Transverse colon (tissue), 4 donors: ENCODE measurements around the gene AKT3. TPM values are rescaled to one million over a fixed set of nuclear protein-coding genes. Genes with fewer than 3 reads are reported as not detected.

ENCODE experiments used
- DNase-seq: peaks from one replicate; pipeline ENCODE4 v3.0.0-alpha.2; 2019
- H3K27ac ChIP-seq, 4 donors: fragments of 200-600 bp; sonication (generic); 2 replicates each; pipeline ENCODE4 v1.5.1; 2016 to 2018; ENCODE audit warnings: inconsistent platforms in 4 of 4
- H3K27me3 ChIP-seq: fragments of 200-600 bp; sonication (generic); 2 replicates; pipeline ENCODE4 v1.5.1; 2017; ENCODE audit warnings: inconsistent platforms
- H3K36me3 ChIP-seq, 4 donors: fragments of 200-600 bp; sonication (generic); 2 replicates each; pipeline ENCODE4 v1.5.1; 2017 to 2019; ENCODE audit warnings: inconsistent platforms in 4 of 4
- H3K4me1 ChIP-seq, 4 donors: fragments of 200-600 bp; sonication (generic); 2 replicates each; pipeline ENCODE4 v1.5.1; 2017 to 2020; ENCODE audit warnings: inconsistent platforms in 4 of 4
- H3K4me3 ChIP-seq, 4 donors: fragments of 200-600 bp; sonication (generic); 1 replicate in 1 of 4; 2 replicates in 3 of 4; pipeline versions ENCODE4 v1.5.1 to v1.6.1; 2017 to 2019; ENCODE audit warnings: inconsistent platforms in 4 of 4
- H3K9me3 ChIP-seq, 2 donors: fragments of 200-600 bp; sonication (generic); 2 replicates each; pipeline ENCODE4 v1.5.1; 2017 to 2019; ENCODE audit warnings: inconsistent platforms in 2 of 2
- EP300 ChIP-seq: sonication (generic); formaldehyde crosslinking; IDR thresholded peaks from one replicate; pipeline ENCODE4 v1.6.1; 2017; ENCODE audit warnings: antibody characterized with exemption, low read depth
- POLR2A ChIP-seq: fragments of 450-650 bp; IDR thresholded peaks from one replicate; pipeline ENCODE4 v1.6.1; 2016; ENCODE audit warnings: antibody characterized with exemption, mild to moderate bottlenecking, moderate library complexity
- POLR2AphosphoS5 ChIP-seq, 3 donors: sonication (generic); formaldehyde crosslinking; IDR thresholded peaks; one replicate each; pipeline ENCODE4 v1.6.1; 2016; ENCODE audit warnings: antibody characterized with exemption in 3 of 3
- WGBS, 2 donors: methylation state at CpG; one replicate each; pipeline ENCODE4 v1.1.5; 2018; ENCODE audit warnings: low coverage in 1 of 2; 5-methylcytosine and 5-hydroxymethylcytosine counted together
- in situ Hi-C, 4 donors: fragments of 200-750 bp; cut with MboI; loops; one replicate each; pipeline versions ENCODE4 v1.15.0 to v1.15.1; 2017; ENCODE audit warnings: low sequenced_read_pairs in 3 of 4, low pct_ligation_motif_present in 1 of 4, low pct_unique_long_range_greater_than_20kb in 1 of 4
- intact Hi-C: fragments of 100-400 bp; cut with DNase I; formaldehyde crosslinking; loops from one replicate; pipeline ENCODE4 v1.15.1; 2023; ENCODE audit warnings: low total_unique reads
- total RNA-seq, 4 donors: library from RNA; depleted of rRNA; stranded (reverse); fragments of >200 nt; gene quantifications; one replicate each; pipeline ENCODE4 v1.1.0, GENCODE V29; 2016
- TF ChIP-seq, protein P1 (sequence below), 5 experiments: fragments of 200-600 bp in 3 of 5; fragments of 450-650 bp in 2 of 5; sonication (generic) in 3 of 5; IDR thresholded peaks; 1 replicate in 2 of 5; 2 replicates in 3 of 5; pipeline ENCODE4 v1.5.1; 2016 to 2017; ENCODE audit warnings: antibody characterized with exemption in 5 of 5, inconsistent platforms in 3 of 5, mild to moderate bottlenecking in 2 of 5, moderate library complexity in 1 of 5

The AKT3 gene
- total RNA-seq, 4 donors from 2014 or later: 9.8 to 27.2 (median 19.4) TPM

- TF ChIP-seq, protein P1, sequence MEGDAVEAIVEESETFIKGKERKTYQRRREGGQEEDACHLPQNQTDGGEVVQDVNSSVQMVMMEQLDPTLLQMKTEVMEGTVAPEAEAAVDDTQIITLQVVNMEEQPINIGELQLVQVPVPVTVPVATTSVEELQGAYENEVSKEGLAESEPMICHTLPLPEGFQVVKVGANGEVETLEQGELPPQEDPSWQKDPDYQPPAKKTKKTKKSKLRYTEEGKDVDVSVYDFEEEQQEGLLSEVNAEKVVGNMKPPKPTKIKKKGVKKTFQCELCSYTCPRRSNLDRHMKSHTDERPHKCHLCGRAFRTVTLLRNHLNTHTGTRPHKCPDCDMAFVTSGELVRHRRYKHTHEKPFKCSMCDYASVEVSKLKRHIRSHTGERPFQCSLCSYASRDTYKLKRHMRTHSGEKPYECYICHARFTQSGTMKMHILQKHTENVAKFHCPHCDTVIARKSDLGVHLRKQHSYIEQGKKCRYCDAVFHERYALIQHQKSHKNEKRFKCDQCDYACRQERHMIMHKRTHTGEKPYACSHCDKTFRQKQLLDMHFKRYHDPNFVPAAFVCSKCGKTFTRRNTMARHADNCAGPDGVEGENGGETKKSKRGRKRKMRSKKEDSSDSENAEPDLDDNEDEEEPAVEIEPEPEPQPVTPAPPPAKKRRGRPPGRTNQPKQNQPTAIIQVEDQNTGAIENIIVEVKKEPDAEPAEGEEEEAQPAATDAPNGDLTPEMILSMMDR (IDR thresholded peaks at IDR 0.05): no peak
- TF ChIP-seq EP300 (no peak), POLR2AphosphoS5 (IDR thresholded peaks at IDR 0.05) (no peak), POLR2A (no peak)
- 98 to 100% methylated on average over 1 to 2 of the region's 2 CpGs for WGBS, 2 donors
- H3K27me3 ChIP-seq: no peaks in the 10 kb centered on the region
- no peak for DNase-seq
- no peak overlapping the region for H3K27ac ChIP-seq
- no peak overlapping the region for H3K4me3 ChIP-seq
- no peaks in the 10 kb centered on the region for H3K36me3 ChIP-seq
- no peaks in the 10 kb centered on the region for H3K9me3 ChIP-seq
- intact Hi-C loops (no loop called here), in situ Hi-C loops (no loop called here)
- peaks cover 5 to 27% (median 11%) of the 10 kb centered on the region in 4 donors for H3K4me1 ChIP-seq
These were observed 54.0 kb downstream of the AKT3 start for GRCh38 chr1:243796016-243796415.

GRCh38 chr1:243793298-243793697 lies 56.7 kb downstream of the AKT3 start:
- intact Hi-C loops (no loop called here), in situ Hi-C loops (no loop called here)
- H3K36me3 ChIP-seq: no peaks in the 10 kb centered on the region
- no peaks in the 10 kb centered on the region for H3K27me3 ChIP-seq
- no peaks in the 10 kb centered on the region for H3K9me3 ChIP-seq
- peak overlapping the region in 1 of 4 donors; percentile 20 for H3K27ac ChIP-seq
- 70 to 87% methylated on average over 2 of the region's 2 CpGs for WGBS, 2 donors
- DNase-seq: no peak
- peaks cover 5 to 41% (median 11%) of the 10 kb centered on the region in 4 donors for H3K4me1 ChIP-seq
- H3K4me3 ChIP-seq: no peak overlapping the region
- TF ChIP-seq EP300: no peak
- TF ChIP-seq POLR2A: no peak
- TF ChIP-seq POLR2AphosphoS5 (IDR thresholded peaks at IDR 0.05): no peak
- TF ChIP-seq, protein P1 (IDR thresholded peaks at IDR 0.05): no peak

DNA sequence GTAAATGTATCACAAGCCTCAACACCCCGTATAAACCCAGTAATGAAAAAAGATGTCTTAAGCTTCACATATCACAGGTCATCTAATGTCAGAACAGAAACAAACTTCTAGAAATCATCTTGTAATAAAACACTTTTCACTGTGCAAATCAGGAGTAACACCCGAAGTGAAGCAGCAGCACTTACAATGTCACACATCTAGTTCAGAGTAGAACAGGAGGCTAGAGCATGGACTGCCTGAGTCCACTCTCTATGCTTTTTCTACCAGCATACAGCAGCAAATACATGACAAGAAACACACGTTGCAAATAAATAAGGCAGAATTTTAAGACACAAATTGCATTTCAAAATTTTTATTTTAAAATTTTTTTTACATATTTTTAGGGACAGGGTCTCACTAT lies 57.2 kb downstream of the AKT3 start:
- no peaks in the 10 kb centered on the region for H3K9me3 ChIP-seq
- peaks cover 5 to 41% (median 11%) of the 10 kb centered on the region in 4 donors for H3K4me1 ChIP-seq
- no peak overlapping the region for H3K4me3 ChIP-seq
- in situ Hi-C loops: no loop called here
- TF ChIP-seq POLR2AphosphoS5 (IDR thresholded peaks at IDR 0.05) (no peak), POLR2A (no peak), EP300 (no peak)
- TF ChIP-seq, protein P1 (IDR thresholded peaks at IDR 0.05): no peak
- no peak for DNase-seq
- H3K36me3 ChIP-seq: no peaks in the 10 kb centered on the region
- H3K27me3 ChIP-seq: no peaks in the 10 kb centered on the region
- peak overlapping the region in 2 of 4 donors; percentile 20 to 56 for H3K27ac ChIP-seq
- 39 to 46% methylated on average over 2 to 3 of the region's 3 CpGs for WGBS, 2 donors
- intact Hi-C loops: no loop called here

DNA sequence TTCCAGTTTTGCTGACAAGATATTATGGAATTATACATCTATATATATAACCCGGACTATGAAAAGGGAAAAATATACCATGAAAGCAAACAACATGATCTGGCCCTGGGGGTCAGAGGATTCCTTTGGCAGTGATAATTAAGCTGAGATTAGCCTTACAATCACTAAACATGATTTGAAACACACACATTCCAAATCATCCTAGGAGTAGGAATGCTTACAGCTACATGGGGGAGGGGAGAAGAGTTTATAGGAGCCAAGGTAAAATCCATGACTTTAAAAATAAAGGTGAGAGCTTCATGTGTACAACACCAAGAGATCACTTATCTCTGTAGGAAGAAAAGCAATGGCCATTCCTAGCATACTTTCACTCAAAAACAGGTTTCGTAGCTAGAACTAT lies 57.6 kb downstream of the AKT3 start:
- 72 to 78% methylated on average over 2 of the region's 2 CpGs for WGBS, 2 donors
- no peak for DNase-seq
- peak overlapping the region in 3 of 4 donors; percentile 20 to 56 (median 29) for H3K27ac ChIP-seq
- peaks cover 5 to 41% (median 11%) of the 10 kb centered on the region in 4 donors for H3K4me1 ChIP-seq
- TF ChIP-seq POLR2AphosphoS5 (IDR thresholded peaks at IDR 0.05) (no peak), EP300 (no peak), POLR2A (no peak)
- TF ChIP-seq, protein P1 (IDR thresholded peaks at IDR 0.05): no peak
- no peak overlapping the region for H3K4me3 ChIP-seq
- no peaks in the 10 kb centered on the region for H3K36me3 ChIP-seq
- H3K9me3 ChIP-seq: no peaks in the 10 kb centered on the region
- in situ Hi-C loops: no loop called here
- intact Hi-C loops: no loop called here
- H3K27me3 ChIP-seq: no peaks in the 10 kb centered on the region
